Measurements from ENCODE around the gene HDAC5.

- TF ChIP-seq CTCF (IDR thresholded peaks at IDR 0.05; ENCODE audit: low read length) (no peak), EZH2 (IDR thresholded peaks at IDR 0.05; ENCODE audit: borderline replicate concordance, low read length) (no peak)
Observed at GRCh38 chr17:44044071-44044470, 79.4 kb downstream of the HDAC5 start.

Data from OCI-LY1 (cell line).